Measurements from ENCODE around the gene CDK19.

- TF ChIP-seq EZH2phosphoT487 (IDR thresholded peaks at IDR 0.05; ENCODE audit: insufficient read depth, low read depth) (no peak), EZH2 (IDR thresholded peaks at IDR 0.05; ENCODE audit: insufficient read depth, poor library complexity, severe bottlenecking) (no peak)
Measured at GRCh38 chr6:110799655-110800054, 15.6 kb downstream of the CDK19 start.

Data from GM23248 (cell line).